Fibroblast of pulmonary artery (primary cell): Measurements from ENCODE around the gene MAGI2.
"Not testable (repeated sequence)": the region's sequence is repeated elsewhere in the genome, so short reads cannot be mapped to it uniquely, and the experiment has no call there.

Experiments used
- DNase-seq: peaks from one replicate; pipeline ENCODE4 v3.0.0-alpha.2; 2010; ENCODE audit warnings: low read depth
- H3K4me3 ChIP-seq: replicated peaks from 2 replicates; pipeline ENCODE4 v1.5.1; 2011; ENCODE audit warnings: low read depth, mild to moderate bottlenecking, control low read depth, low read length, moderate library complexity
- CTCF ChIP-seq: IDR thresholded peaks from 2 replicates; pipeline ENCODE4 v1.5.1; 2011; ENCODE audit warnings: mild to moderate bottlenecking, control low read depth, low read length, inconsistent platforms; ENCODE audit errors: missing control alignments

MAGI2 gene

GRCh38 chr7:78970440-78970916 is 483.0 kb downstream of the MAGI2 start:
- no peak for DNase-seq
- TF ChIP-seq CTCF: no peak
- H3K4me3 ChIP-seq: no peak overlapping the region

GRCh38 chr7:78968951-78969350 is 484.5 kb downstream of the MAGI2 start:
- no peak for DNase-seq

GRCh38 chr7:78967561-78967960 is 485.9 kb downstream of the MAGI2 start:
- H3K4me3 ChIP-seq, DNase-seq: not testable (repeated sequence)

More at GRCh38 chr7:78968951-78969350, 484.5 kb downstream of the MAGI2 start:
- H3K4me3 ChIP-seq: no peak overlapping the region
- TF ChIP-seq CTCF: no peak

DNA sequence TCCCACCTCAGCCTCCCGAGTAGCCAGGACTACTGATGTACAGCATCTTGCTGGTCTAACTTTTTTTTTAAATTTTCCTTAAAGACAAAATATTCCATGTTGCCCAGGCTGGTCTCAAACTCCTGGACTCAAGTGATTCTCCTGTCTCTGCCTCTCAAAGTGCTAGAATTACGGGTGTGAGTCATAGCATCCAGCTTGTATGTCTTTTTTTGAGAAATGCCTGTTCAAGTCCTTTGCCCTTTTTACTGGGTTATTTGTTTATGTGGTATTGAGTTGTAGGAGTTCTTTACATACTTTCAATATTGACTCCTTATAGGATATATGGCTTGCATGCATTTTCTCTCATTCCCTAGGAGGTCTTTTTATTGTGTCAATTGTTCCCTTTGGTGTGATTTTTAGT is 486.4 kb downstream of the MAGI2 start:
- DNase-seq: no peak
- H3K4me3 ChIP-seq: no peak overlapping the region

GRCh38 chr7:78959477-78959876 is 494.0 kb downstream of the MAGI2 start:
- no peak overlapping the region for H3K4me3 ChIP-seq
- no peak for DNase-seq
- no peak for TF ChIP-seq CTCF

More for the DNA sequence above, 486.4 kb downstream of the MAGI2 start:
- no peak for TF ChIP-seq CTCF

DNA sequence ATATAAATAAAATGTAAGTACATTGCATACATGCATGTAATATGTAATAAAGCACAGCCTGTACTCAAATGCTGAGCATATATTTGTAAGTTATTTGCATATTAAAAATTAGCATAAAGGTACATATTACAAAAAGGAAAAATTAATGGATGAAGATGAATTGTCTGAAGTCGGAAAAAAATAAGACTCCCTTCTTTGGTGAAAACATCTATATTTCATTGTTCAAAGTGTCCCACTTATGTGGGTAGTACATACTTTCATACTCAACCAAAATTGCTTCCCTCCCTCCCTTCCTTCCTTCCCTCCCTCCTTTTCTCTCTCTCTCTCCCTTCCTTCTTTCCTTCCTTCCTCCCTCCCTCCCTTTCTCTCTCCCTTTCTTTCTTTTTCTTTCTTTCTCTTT is 498.1 kb downstream of the MAGI2 start:
- no peak for TF ChIP-seq CTCF
- no peak for DNase-seq
- no peak overlapping the region for H3K4me3 ChIP-seq

DNA sequence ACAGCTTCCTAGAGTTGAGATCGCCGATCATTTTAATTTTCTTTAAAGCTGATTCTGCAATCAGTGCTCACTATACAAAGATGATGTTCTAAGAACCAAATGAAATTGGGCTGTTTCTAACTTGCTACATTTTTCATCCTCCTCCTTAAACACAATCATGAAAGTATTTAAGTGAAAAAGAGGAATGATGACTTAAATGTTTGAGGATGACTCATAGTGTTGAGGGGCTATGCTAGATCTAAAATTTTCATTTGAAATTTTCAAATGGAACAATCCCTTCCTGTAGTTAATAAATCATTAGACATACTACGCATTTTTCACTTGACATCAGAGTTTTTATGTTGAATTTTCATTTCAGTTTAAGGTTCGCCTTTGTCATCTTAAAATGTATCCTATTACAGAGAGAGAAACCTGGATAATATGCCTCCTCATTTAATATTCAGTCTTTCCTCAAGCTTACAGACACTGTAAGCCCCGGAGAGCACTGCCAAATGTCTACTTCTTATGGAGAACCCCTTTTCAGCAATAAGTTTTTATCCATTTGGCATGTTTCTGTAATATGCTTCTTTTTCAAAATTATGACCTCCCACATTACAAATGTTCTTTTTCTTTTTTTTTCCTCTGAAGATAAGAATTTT is 499.6 kb downstream of the MAGI2 start:
- no peak for TF ChIP-seq CTCF
- no peak for DNase-seq
- H3K4me3 ChIP-seq: no peak overlapping the region
